Activated B cell treated with CpG ODN at 0.5 μM for 24 hours (primary cell): ENCODE measurements around the gene QRICH1. TPM values are rescaled to one million over a fixed set of nuclear protein-coding genes. Genes with fewer than 3 reads are reported as not detected.

ENCODE experiments used
- ATAC-seq: fragments of 200-7000 bp; cut with Tn5 transposase; one replicate; pipeline ENCODE4 v1.10.0; 2021; ENCODE audit warnings: low read depth, mild to moderate bottlenecking, moderate library complexity
- CTCF ChIA-PET: fragments of 350-600 bp; sonication (Branson Sonifier 250); formaldehyde crosslinking; loops from one replicate; lab custom pipeline; 2021; ENCODE audit warnings: antibody characterized with exemption; lab: Charles Lee
- POLR2A ChIA-PET: fragments of 350-600 bp; sonication (Branson Sonifier 250); formaldehyde crosslinking; loops from one replicate; lab custom pipeline; 2021; ENCODE audit warnings: antibody characterized with exemption; lab: Charles Lee
- DNase-seq: peaks from one replicate; pipeline ENCODE4 v3.0.0; 2022
- H3K27ac Mint-ChIP-seq: one replicate; pipeline ENCODE4 v1.8.0; 2020; ENCODE audit warnings: mixed read lengths
- H3K27me3 Mint-ChIP-seq: one replicate; pipeline ENCODE4 v1.8.0; 2021; ENCODE audit warnings: mixed read lengths
- H3K36me3 Mint-ChIP-seq: one replicate; pipeline ENCODE4 v1.8.0; 2021; ENCODE audit warnings: low read depth, mixed read lengths
- H3K4me1 Mint-ChIP-seq: one replicate; pipeline ENCODE4 v1.8.0; 2021; ENCODE audit warnings: mixed read lengths
- H3K4me3 Mint-ChIP-seq: one replicate; pipeline ENCODE4 v1.8.0; 2020; ENCODE audit warnings: mild to moderate bottlenecking, mixed read lengths
- H3K9me3 Mint-ChIP-seq: one replicate; pipeline ENCODE4 v1.8.0; 2020; ENCODE audit warnings: mixed read lengths
- CTCF ChIP-seq: fragments of 200-600 bp; IDR thresholded peaks from one replicate; pipeline ENCODE4 v1.8.0; 2022; ENCODE audit warnings: antibody characterized with exemption, mild to moderate bottlenecking
- intact Hi-C: fragments of 100-400 bp; cut with micrococcal nuclease; formaldehyde crosslinking; loops from one replicate; pipeline ENCODE4 v1.15.1; 2024
- total RNA-seq: library from RNA; stranded (reverse); gene quantifications from 2 replicates; pipeline ENCODE4 v1.2.3, GENCODE V29; 2022

Gene QRICH1
- total RNA-seq, 1 donor from 2014 or later = 155 TPM

GRCh38 chr3:49079270-49079669 lies 14.6 kb downstream of the QRICH1 start:
- DNase-seq = no peak
- Mint-ChIP-seq H3K4me1 (peaks cover 12% of the 10 kb centered on the region), H3K27ac (no peak overlapping the region), H3K9me3 (no peaks in the 10 kb centered on the region), H3K27me3 (no peaks in the 10 kb centered on the region), H3K4me3 (no peak overlapping the region), H3K36me3 (peaks cover 37% of the 10 kb centered on the region)
- ChIA-PET CTCF (no interaction called here), POLR2A (no interaction called here)
- ATAC-seq = no peak
- intact Hi-C loops = loop anchor here (5.0 kb wide), 1 partner anchor 37 kb away; no protein-coding TSS in a partner anchor
- TF ChIP-seq CTCF = no peak

GRCh38 chr3:49076646-49077045 lies 17.2 kb downstream of the QRICH1 start:
- Mint-ChIP-seq H3K27ac (no peak overlapping the region), H3K27me3 (no peaks in the 10 kb centered on the region), H3K36me3 (peaks cover 60% of the 10 kb centered on the region), H3K4me3 (no peak overlapping the region), H3K4me1 (peaks cover 12% of the 10 kb centered on the region), H3K9me3 (no peaks in the 10 kb centered on the region)
- ChIA-PET POLR2A (interaction anchor here (0.6 to 1.2 kb wide), 2 partner anchors 18 to 48 kb away, joined by 3 to 4 read pairs; partner anchors contain the start of genes IMPDH2 and QRICH1), CTCF (no interaction called here)
- DNase-seq (no peak), ATAC-seq (no peak)
- no peak for TF ChIP-seq CTCF
- intact Hi-C loops = loop anchor here (5.0 kb wide), 1 partner anchor 34 kb away; no protein-coding TSS in a partner anchor

GRCh38 chr3:49076116-49076515 lies 17.8 kb downstream of the QRICH1 start:
- TF ChIP-seq CTCF = no peak
- Mint-ChIP-seq H3K4me3 (no peak overlapping the region), H3K27ac (no peak overlapping the region), H3K4me1 (peaks cover 11% of the 10 kb centered on the region), H3K9me3 (no peaks in the 10 kb centered on the region), H3K36me3 (peaks cover 65% of the 10 kb centered on the region), H3K27me3 (no peaks in the 10 kb centered on the region)
- intact Hi-C loops = loop anchor here (5.0 kb wide), 1 partner anchor 34 kb away; no protein-coding TSS in a partner anchor
- ChIA-PET POLR2A (interaction anchor here (0.6 to 1.2 kb wide), 2 partner anchors 18 to 47 kb away, joined by 3 to 4 read pairs; partner anchors contain the start of genes IMPDH2 and QRICH1), CTCF (no interaction called here)
- DNase-seq (no peak), ATAC-seq (no peak)

GRCh38 chr3:49058011-49058410 lies 35.9 kb downstream of the QRICH1 start:
- DNase-seq = no peak
- H3K27me3 Mint-ChIP-seq = no peaks in the 10 kb centered on the region
- ChIA-PET POLR2A (interaction anchor here (0.7 kb wide), 1 partner anchor 28 kb away, joined by 4 read pairs; no protein-coding TSS in a partner anchor), CTCF (no interaction called here)
- no peak for TF ChIP-seq CTCF
- H3K27ac Mint-ChIP-seq = no peak overlapping the region
- intact Hi-C loops = no loop called here
- H3K9me3 Mint-ChIP-seq = no peaks in the 10 kb centered on the region
- H3K4me1 Mint-ChIP-seq = no peaks in the 10 kb centered on the region
- peaks cover 72% of the 10 kb centered on the region for H3K36me3 Mint-ChIP-seq
- no peak overlapping the region for H3K4me3 Mint-ChIP-seq
- ATAC-seq = no peak

- no peaks in the 10 kb centered on the region for H3K27me3 Mint-ChIP-seq
- DNase-seq = no peak
- peaks cover 74% of the 10 kb centered on the region for H3K36me3 Mint-ChIP-seq
- ChIA-PET CTCF (no interaction called here), POLR2A (no interaction called here)
- no peaks in the 10 kb centered on the region for H3K9me3 Mint-ChIP-seq
- ATAC-seq = no peak
- H3K27ac Mint-ChIP-seq = no peak overlapping the region
- H3K4me1 Mint-ChIP-seq = no peaks in the 10 kb centered on the region
- intact Hi-C loops = no loop called here
- no peak overlapping the region for H3K4me3 Mint-ChIP-seq
- no peak for TF ChIP-seq CTCF
These were observed 36.6 kb downstream of the QRICH1 start for GRCh38 chr3:49057268-49057667.
